Esophagus squamous epithelium (tissue), 5 donors: ENCODE measurements around the gene TBL1Y. TPM values are rescaled to one million over a fixed set of nuclear protein-coding genes. Genes with fewer than 3 reads are reported as not detected.
"Not testable (repeated sequence)": the region's sequence is repeated elsewhere in the genome, so short reads cannot be mapped to it uniquely, and the experiment has no call there.

ENCODE experiments used
- DNase-seq: peaks from one replicate; lab custom pipeline; 2025; lab: John Stamatoyannopoulos, UW
- H3K27ac ChIP-seq, 4 donors: fragments of 200-600 bp; sonication (generic); one replicate each; pipeline ENCODE4 v1.5.1; 2016 to 2019; ENCODE audit warnings: mild to moderate bottlenecking in 1 of 4
- H3K27me3 ChIP-seq, 4 donors: fragments of 200-600 bp; sonication (generic); 1 replicate in 3 of 4; 2 replicates in 1 of 4; pipeline versions ENCODE4 v1.5.1 to v1.6.0; 2017 to 2021; ENCODE audit warnings: antibody characterized with exemption in 1 of 4
- H3K36me3 ChIP-seq, 3 donors: fragments of 200-600 bp; sonication (generic); one replicate each; pipeline ENCODE4 v1.5.1; 2016 to 2019
- H3K4me1 ChIP-seq, 3 donors: fragments of 200-600 bp; sonication (generic); one replicate each; pipeline ENCODE4 v1.5.1; 2017 to 2019
- H3K4me3 ChIP-seq, 4 donors: fragments of 200-600 bp; sonication (generic); 1 replicate in 3 of 4; 2 replicates in 1 of 4; pipeline ENCODE4 v1.5.1; 2016 to 2019; ENCODE audit warnings: mild to moderate bottlenecking in 2 of 4, moderate library complexity in 1 of 4
- H3K9me3 ChIP-seq, 3 donors: fragments of 200-600 bp; sonication (generic); one replicate each; pipeline ENCODE4 v1.5.1; 2016 to 2019
- POLR2A ChIP-seq, 4 donors: fragments of 450-650 bp; IDR thresholded peaks; one replicate each; pipeline ENCODE4 v1.6.1; 2017; ENCODE audit warnings: antibody characterized with exemption in 4 of 4, mild to moderate bottlenecking in 4 of 4, moderate library complexity in 3 of 4
- WGBS, 2 donors: methylation state at CpG; one replicate each; pipeline ENCODE4 v1.1.5; 2018; 5-methylcytosine and 5-hydroxymethylcytosine counted together
- intact Hi-C: fragments of 100-400 bp; cut with DNase I; formaldehyde crosslinking; loops from one replicate; pipeline ENCODE4 v1.15.0; 2022
- total RNA-seq, 4 donors: library from RNA; depleted of rRNA; stranded (reverse); fragments of >200 nt; gene quantifications; one replicate each; pipeline ENCODE4 v1.1.0, GENCODE V29; 2016
- TF ChIP-seq, protein P1 (sequence below), 6 experiments: fragments of 450-650 bp in 4 of 6; fragments of 200-600 bp in 2 of 6; sonication (generic) in 2 of 6; IDR thresholded peaks; one replicate each; pipeline ENCODE4 v1.5.1; 2016 to 2019; ENCODE audit warnings: antibody characterized with exemption in 6 of 6, mild to moderate bottlenecking in 4 of 6, moderate library complexity in 4 of 6
- donor health status: DM: yes; HTN: yes; CAD: no.

The TBL1Y gene
- total RNA-seq: 1 to 10 TPM in 2 of 4 donors, not detected in 2; 1.3 to 1.5 TPM

DNA sequence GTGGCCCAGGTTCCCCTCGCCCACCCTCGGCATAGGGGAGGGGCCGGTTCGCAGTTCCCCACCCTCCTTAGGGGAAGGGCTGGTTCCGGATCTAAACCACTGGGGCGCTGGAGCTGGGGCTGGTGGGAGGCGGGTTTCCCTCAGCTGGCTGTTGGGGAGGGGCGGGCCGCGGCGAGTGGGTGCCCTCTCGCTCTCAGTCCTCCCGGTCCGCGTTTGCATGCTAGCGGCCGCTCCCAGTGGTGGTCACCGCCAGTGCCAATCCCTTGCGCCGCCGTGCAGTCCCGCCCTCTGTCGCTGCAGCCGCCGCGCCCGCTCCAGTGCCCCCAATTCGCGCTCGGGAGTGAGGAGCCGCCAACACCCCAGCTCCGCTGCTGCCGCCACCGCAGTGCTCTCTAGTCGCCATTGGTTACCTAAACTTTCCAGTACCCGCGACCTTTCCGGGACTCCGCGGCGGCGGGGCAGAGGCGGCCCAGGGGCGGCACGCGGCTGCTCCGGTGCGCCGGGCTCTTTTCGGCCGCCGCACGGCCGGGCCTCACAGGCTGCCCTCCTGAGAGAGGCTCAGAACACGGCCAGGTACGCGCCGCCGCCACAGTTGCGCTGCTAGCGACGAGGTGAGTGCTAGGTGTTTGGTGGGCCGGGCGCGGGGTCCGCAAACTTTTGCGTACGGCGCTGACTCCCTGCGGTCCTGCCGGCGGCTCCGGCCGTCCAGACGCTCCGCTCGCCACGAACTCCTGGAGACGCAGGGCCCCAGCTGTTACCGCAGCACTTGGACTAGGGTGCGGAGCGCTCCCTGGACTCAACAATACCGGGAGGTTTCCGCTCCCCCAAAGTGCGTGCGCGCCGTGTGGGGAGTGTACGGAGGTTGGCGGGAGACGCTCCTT is at the start of gene TBL1Y:
Gene TBL1Y, plus strand, starts transcription at position 326 of the 881 bp plus-strand sequence. CDS start 114,388 bp downstream, outside the sequence.
- H3K27ac ChIP-seq: peak within 1 kb of the TSS in 2 of 4 donors; percentile 52 to 54
- H3K4me3 ChIP-seq: peak within 1 kb of the TSS in 2 of 4 donors; percentile 49 to 54
- peaks cover 0 to 19% (median 0%) of the 10 kb centered on the region in 4 donors for H3K27me3 ChIP-seq
- no peak for DNase-seq
- peaks cover 0 to 22% (median 0%) of the 10 kb centered on the region in 3 donors for H3K4me1 ChIP-seq
- no peak for TF ChIP-seq POLR2A (IDR thresholded peaks at IDR 0.05)
- TF ChIP-seq, protein P1, sequence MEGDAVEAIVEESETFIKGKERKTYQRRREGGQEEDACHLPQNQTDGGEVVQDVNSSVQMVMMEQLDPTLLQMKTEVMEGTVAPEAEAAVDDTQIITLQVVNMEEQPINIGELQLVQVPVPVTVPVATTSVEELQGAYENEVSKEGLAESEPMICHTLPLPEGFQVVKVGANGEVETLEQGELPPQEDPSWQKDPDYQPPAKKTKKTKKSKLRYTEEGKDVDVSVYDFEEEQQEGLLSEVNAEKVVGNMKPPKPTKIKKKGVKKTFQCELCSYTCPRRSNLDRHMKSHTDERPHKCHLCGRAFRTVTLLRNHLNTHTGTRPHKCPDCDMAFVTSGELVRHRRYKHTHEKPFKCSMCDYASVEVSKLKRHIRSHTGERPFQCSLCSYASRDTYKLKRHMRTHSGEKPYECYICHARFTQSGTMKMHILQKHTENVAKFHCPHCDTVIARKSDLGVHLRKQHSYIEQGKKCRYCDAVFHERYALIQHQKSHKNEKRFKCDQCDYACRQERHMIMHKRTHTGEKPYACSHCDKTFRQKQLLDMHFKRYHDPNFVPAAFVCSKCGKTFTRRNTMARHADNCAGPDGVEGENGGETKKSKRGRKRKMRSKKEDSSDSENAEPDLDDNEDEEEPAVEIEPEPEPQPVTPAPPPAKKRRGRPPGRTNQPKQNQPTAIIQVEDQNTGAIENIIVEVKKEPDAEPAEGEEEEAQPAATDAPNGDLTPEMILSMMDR (IDR thresholded peaks at IDR 0.05): no peak
- intact Hi-C loops: no loop called here
- no CpG with 5 or more reads among the region's 91 CpGs for WGBS, 2 donors
- no peaks in the 10 kb centered on the region for H3K9me3 ChIP-seq
- no peaks in the 10 kb centered on the region for H3K36me3 ChIP-seq

DNA sequence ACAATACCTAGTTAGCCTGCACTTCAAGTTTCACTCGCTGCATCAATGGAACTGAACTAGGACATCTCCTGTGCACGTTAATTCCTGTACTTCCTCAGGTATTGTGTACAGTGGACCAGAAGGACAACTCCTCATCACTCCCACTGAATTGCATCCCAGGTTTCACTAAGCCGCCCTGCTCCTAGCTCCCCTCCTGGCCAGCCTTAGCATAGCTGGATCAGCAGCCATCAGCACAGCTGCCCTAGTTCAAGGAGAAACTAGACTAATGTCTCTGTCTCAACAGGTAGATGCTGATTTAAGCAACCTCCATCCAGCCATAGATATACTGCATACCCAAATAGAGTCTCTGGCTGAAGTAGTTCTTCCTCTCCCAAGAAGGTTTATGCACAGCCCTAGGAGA is 16.0 kb upstream of the TBL1Y start:
- DNase-seq: no peak
- Histone ChIP-seq H3K9me3 (no peaks in the 10 kb centered on the region), H3K36me3 (no peaks in the 10 kb centered on the region), H3K4me3 (no peak overlapping the region), H3K4me1 (no peaks in the 10 kb centered on the region), H3K27me3 (no peaks in the 10 kb centered on the region), H3K27ac (no peak overlapping the region)
- intact Hi-C loops: no loop called here
- TF ChIP-seq POLR2A (IDR thresholded peaks at IDR 0.05): no peak
- TF ChIP-seq, protein P1 (IDR thresholded peaks at IDR 0.05): no peak
- 75% methylated on average over 2 of the region's 3 CpGs; no CpG with 5 or more reads in 1 of the 2 donors for WGBS, 2 donors

DNA sequence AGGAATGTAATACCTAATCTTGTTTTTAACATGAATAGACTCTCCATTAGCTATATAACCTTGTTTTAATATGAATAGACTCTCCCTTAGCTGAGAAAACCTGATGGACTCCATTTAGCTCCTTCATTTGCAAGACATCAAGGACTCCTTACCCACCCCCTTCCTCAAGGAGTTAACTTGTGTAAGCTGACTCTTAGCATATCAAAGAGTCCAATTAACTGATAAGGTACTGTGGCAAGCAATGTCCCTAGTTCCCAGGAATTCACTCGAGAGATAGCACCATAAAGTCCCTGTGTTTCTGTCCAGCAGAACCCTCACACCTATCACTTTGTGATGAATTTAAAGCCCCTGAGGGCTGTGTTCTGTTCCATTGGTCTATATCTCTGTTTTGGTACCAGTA is 15.3 kb upstream of the TBL1Y start:
- WGBS, 2 donors: 50% methylated on average over 1 of the region's 1 CpG; no CpG with 5 or more reads in 1 of the 2 donors
- TF ChIP-seq, protein P1 (IDR thresholded peaks at IDR 0.05): no peak
- no peak for TF ChIP-seq POLR2A (IDR thresholded peaks at IDR 0.05)
- Histone ChIP-seq H3K27me3 (no peaks in the 10 kb centered on the region), H3K4me3 (no peak overlapping the region), H3K9me3 (no peaks in the 10 kb centered on the region), H3K36me3 (no peaks in the 10 kb centered on the region), H3K4me1 (no peaks in the 10 kb centered on the region), H3K27ac (no peak overlapping the region)
- DNase-seq: no peak
- intact Hi-C loops: no loop called here

DNA sequence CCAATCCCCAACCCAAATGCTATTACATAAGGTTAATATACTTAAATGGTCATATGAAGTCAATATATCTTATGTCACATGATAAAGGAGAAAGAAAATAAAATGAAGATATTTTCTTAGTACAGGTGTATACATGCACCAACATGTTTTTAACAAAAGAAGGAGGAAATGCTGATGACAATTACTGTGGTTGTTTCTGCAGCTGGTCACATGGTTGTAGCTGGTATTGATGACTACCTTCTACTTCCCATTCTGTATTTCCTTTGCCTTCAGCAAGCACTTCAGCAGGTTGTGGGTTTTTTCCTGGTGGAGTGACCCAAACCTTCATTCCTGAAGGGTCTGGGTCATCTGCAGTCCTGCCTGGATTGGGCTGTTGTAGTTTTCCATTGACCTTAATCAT is 8.4 kb upstream of the TBL1Y start:
- H3K27ac ChIP-seq, intact Hi-C loops, H3K9me3 ChIP-seq, DNase-seq, H3K4me3 ChIP-seq, H3K36me3 ChIP-seq, H3K4me1 ChIP-seq, H3K27me3 ChIP-seq: not testable (repeated sequence)

DNA sequence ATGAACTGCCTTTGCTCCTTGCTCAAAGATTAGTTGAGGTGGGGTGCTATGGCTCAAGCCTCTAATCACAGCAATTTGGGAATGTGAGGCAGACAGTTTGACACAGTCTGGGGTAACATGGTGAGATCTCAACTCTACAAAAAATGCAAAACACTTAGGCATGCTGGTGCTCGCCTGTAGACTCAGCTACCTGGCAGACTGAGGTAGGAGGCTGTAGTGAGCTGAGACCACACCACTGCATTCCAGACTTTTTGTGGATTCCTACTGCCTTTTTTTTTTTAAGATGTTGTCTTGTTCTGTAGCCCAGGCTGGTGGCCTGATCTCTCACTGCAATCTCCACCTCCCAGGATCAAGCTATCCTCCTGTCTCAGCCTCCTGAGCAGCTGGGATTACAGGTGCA is 2.9 kb upstream of the TBL1Y start:
- 20% methylated on average over 1 of the region's 1 CpG; no CpG with 5 or more reads in 1 of the 2 donors for WGBS, 2 donors
- H3K27ac ChIP-seq: no peak overlapping the region

DNA sequence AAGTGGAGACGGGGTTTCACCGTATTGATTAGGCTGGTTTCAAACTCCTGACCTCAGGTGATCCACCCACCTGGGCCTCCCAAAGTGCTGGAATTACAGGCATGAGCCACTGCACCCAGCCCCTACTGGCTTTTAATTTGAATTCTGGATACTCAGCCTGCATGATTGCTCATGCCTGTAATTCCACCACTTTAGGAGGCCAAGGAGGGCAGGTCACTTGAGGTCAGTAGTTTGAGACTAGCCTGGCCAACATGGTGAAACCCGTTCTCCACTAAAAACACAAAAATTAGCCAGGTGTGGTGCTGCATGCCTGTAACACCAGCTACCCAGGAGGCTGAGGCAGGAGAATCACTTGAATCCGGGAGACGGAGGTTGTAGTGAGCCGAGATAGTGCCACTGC is 2.5 kb upstream of the TBL1Y start:
- H3K9me3 ChIP-seq, H3K4me3 ChIP-seq, intact Hi-C loops, H3K27ac ChIP-seq, DNase-seq, H3K36me3 ChIP-seq: not testable (repeated sequence)
- WGBS, 2 donors: 54% methylated on average over 4 of the region's 6 CpGs; no CpG with 5 or more reads in 1 of the 2 donors
- Histone ChIP-seq H3K4me1 (peaks cover 0 to 22% (median 0%) of the 10 kb centered on the region in 3 donors), H3K27me3 (peaks cover 0 to 19% (median 0%) of the 10 kb centered on the region in 4 donors)

More for the DNA sequence above, 2.9 kb upstream of the TBL1Y start:
- H3K36me3 ChIP-seq: no peaks in the 10 kb centered on the region
- H3K4me1 ChIP-seq: peaks cover 0 to 22% (median 0%) of the 10 kb centered on the region in 3 donors
- intact Hi-C loops: no loop called here
- H3K9me3 ChIP-seq: no peaks in the 10 kb centered on the region
- H3K27me3 ChIP-seq: peaks cover 0 to 19% (median 0%) of the 10 kb centered on the region in 4 donors
- TF ChIP-seq, protein P1 (IDR thresholded peaks at IDR 0.05): no peak
- TF ChIP-seq POLR2A (IDR thresholded peaks at IDR 0.05): no peak
- DNase-seq: no peak
- no peak overlapping the region for H3K4me3 ChIP-seq
